H1 (cell line): Measurements from ENCODE around the gene OPN3. TPM values are rescaled to one million over a fixed set of nuclear protein-coding genes. Genes with fewer than 3 reads are reported as not detected.

Source experiments
- CTCF ChIA-PET: fragments of 300-600 bp; sonication (Branson Sonifier 250); formaldehyde crosslinking; loops from one replicate; lab custom pipeline; 2021; ENCODE audit not compliant: partially characterized antibody; lab: Charles Lee
- POLR2A ChIA-PET: fragments of 300-600 bp; sonication (Branson Sonifier 250); formaldehyde crosslinking; loops from one replicate; lab custom pipeline; 2021; ENCODE audit warnings: inconsistent platforms; ENCODE audit not compliant: partially characterized antibody; lab: Charles Lee
- DNase-seq, 2 experiments: peaks; one replicate each; pipeline versions ENCODE4 v3.0.0 to v3.0.0-alpha.2; 2010 to 2022; ENCODE audit warnings: low spot score in 2 of 2, low read depth in 1 of 2, mixed read lengths in 1 of 2
- FAIRE-seq: peaks from 2 replicates; lab custom pipeline; 2011; peaks lifted over from hg19 to GRCh38; lab: Jason Lieb, UNC
- H2AFZ ChIP-seq: 2 replicates; pipeline ENCODE4 v1.8.1; 2012; ENCODE audit warnings: low read length, inconsistent platforms
- H2AK5ac ChIP-seq: 2 replicates; pipeline ENCODE4 v1.6.1; 2013; ENCODE audit warnings: low read depth, low read length
- H2BK120ac ChIP-seq: replicated peaks from 2 replicates; pipeline ENCODE3; 2013; ENCODE audit warnings: low read depth, low read length, inconsistent platforms
- H2BK12ac ChIP-seq: 2 replicates; pipeline ENCODE4 v1.6.1; 2013; ENCODE audit warnings: low read depth, low read length
- H2BK15ac ChIP-seq: 2 replicates; pipeline ENCODE4 v1.6.1; 2013; ENCODE audit warnings: low read length
- H2BK20ac ChIP-seq: 2 replicates; pipeline ENCODE4 v1.6.1; 2013; ENCODE audit warnings: low read length
- H2BK5ac ChIP-seq: 2 replicates; pipeline ENCODE4 v1.6.1; 2013; ENCODE audit warnings: low read depth, low read length
- H3K14ac ChIP-seq: 2 replicates; pipeline ENCODE4 v1.6.1; 2013; ENCODE audit warnings: inconsistent platforms; ENCODE audit not compliant: insufficient read length
- H3K18ac ChIP-seq: 2 replicates; pipeline ENCODE4 v1.6.1; 2013; ENCODE audit warnings: low read length; ENCODE audit errors: extremely low read depth
- H3K23ac ChIP-seq: 2 replicates; pipeline ENCODE4 v1.6.1; 2013; ENCODE audit warnings: inconsistent platforms; ENCODE audit not compliant: insufficient read length
- H3K23me2 ChIP-seq: 2 replicates; pipeline ENCODE4 v1.6.1; 2013; ENCODE audit warnings: low read depth, low read length
- H3K27ac ChIP-seq: 2 replicates; pipeline ENCODE4 v1.6.1; 2011; ENCODE audit warnings: low read depth, low read length, inconsistent platforms
- H3K27me3 ChIP-seq, 4 experiments: replicated peaks in 1 of 4; 1 replicate in 1 of 4; 2 replicates in 3 of 4; pipeline versions ENCODE4 v1.6.1 to v1.8.1; 2011 to 2013; ENCODE audit warnings: low read length in 3 of 4, mild to moderate bottlenecking in 3 of 4, inconsistent platforms in 2 of 4, mixed read lengths in 2 of 4, moderate library complexity in 1 of 4; ENCODE audit not compliant: control insufficient read depth in 3 of 4, insufficient read depth in 3 of 4; ENCODE audit errors: extremely low read depth in 1 of 4
- H3K36me3 ChIP-seq, 4 experiments: 2 replicates each; pipeline versions ENCODE4 v1.6.1 to v1.8.1; 2011 to 2013; ENCODE audit warnings: mild to moderate bottlenecking in 4 of 4, low read length in 3 of 4, moderate library complexity in 2 of 4, control low read depth in 1 of 4, inconsistent platforms in 1 of 4; ENCODE audit not compliant: insufficient read depth in 4 of 4, control insufficient read depth in 2 of 4
- H3K4ac ChIP-seq: replicated peaks from 2 replicates; pipeline ENCODE3; 2013; ENCODE audit warnings: low read length, low read depth, mixed read lengths, inconsistent platforms; ENCODE audit not compliant: insufficient read length
- H3K4me1 ChIP-seq, 4 experiments: replicated peaks in 1 of 4; 1 replicate in 1 of 4; 2 replicates in 3 of 4; pipeline versions ENCODE4 v1.6.1 to v1.8.1; 2011 to 2013; ENCODE audit warnings: low read length in 3 of 4, inconsistent platforms in 2 of 4, mixed read lengths in 1 of 4; ENCODE audit not compliant: insufficient read depth in 4 of 4, control insufficient read depth in 3 of 4
- H3K4me2 ChIP-seq, 2 experiments: 2 replicates each; pipeline versions ENCODE4 v1.6.1 to v1.8.1; 2011 to 2013; ENCODE audit warnings: low read depth in 2 of 2, low read length in 2 of 2, control low read depth in 1 of 2, inconsistent platforms in 1 of 2, mild to moderate bottlenecking in 1 of 2; ENCODE audit not compliant: insufficient read depth in 1 of 2
- H3K4me3 ChIP-seq, 4 experiments: fragments of 200-600, 300-600 bp in 1 of 4; sonication (generic), shearing (Covaris generic), sonication (Bioruptor Twin) in 1 of 4; 2 replicates each; pipeline versions ENCODE4 v1.5.1 to v1.8.1; 2011 to 2016; ENCODE audit warnings: low read length in 4 of 4, low read depth in 3 of 4, control low read depth in 2 of 4, inconsistent platforms in 2 of 4, mild to moderate bottlenecking in 2 of 4, mixed read lengths in 1 of 4, moderate library complexity in 1 of 4; ENCODE audit not compliant: insufficient read depth in 2 of 4; ENCODE audit errors: extremely low read depth in 1 of 4
- H3K56ac ChIP-seq: replicated peaks from 2 replicates; pipeline ENCODE3; 2013; ENCODE audit warnings: low read depth, mild to moderate bottlenecking, mixed read lengths, low read length, inconsistent platforms; ENCODE audit not compliant: insufficient read length
- H3K79me1 ChIP-seq: 2 replicates; pipeline ENCODE4 v1.6.1; 2013; ENCODE audit warnings: low read depth, low read length, control low read depth
- H3K79me2 ChIP-seq, 2 experiments: 2 replicates each; pipeline versions ENCODE4 v1.6.1 to v1.8.1; 2012 to 2013; ENCODE audit warnings: low read length in 2 of 2, mild to moderate bottlenecking in 2 of 2, inconsistent platforms in 1 of 2; ENCODE audit not compliant: insufficient read depth in 2 of 2, control insufficient read depth in 1 of 2
- H3K9ac ChIP-seq, 4 experiments: replicated peaks in 1 of 4; 1 replicate in 1 of 4; 2 replicates in 3 of 4; pipeline versions ENCODE4 v1.6.1 to v1.8.1; 2011 to 2013; ENCODE audit warnings: low read depth in 3 of 4, low read length in 3 of 4, control low read depth in 2 of 4, mild to moderate bottlenecking in 2 of 4, moderate library complexity in 2 of 4, inconsistent platforms in 1 of 4; ENCODE audit errors: extremely low read depth in 1 of 4
- H3K9me3 ChIP-seq, 2 experiments: 2 replicates each; pipeline versions ENCODE4 v1.6.1 to v1.8.1; 2012 to 2013; ENCODE audit warnings: mild to moderate bottlenecking in 2 of 2, moderate library complexity in 2 of 2, control low read depth in 1 of 2, inconsistent platforms in 1 of 2, low read depth in 1 of 2, low read length in 1 of 2, mixed read lengths in 1 of 2; ENCODE audit not compliant: insufficient read depth in 2 of 2
- H4K20me1 ChIP-seq, 2 experiments: replicated peaks in 1 of 2; 2 replicates each; pipeline versions ENCODE3 to v1.8.1; 2011 to 2013; ENCODE audit warnings: inconsistent platforms in 2 of 2, low read length in 2 of 2, mild to moderate bottlenecking in 1 of 2; ENCODE audit not compliant: insufficient read depth in 2 of 2, control insufficient read depth in 1 of 2
- H4K5ac ChIP-seq: 2 replicates; pipeline ENCODE4 v1.6.1; 2013; ENCODE audit warnings: low read length, low read depth, mixed read lengths, inconsistent platforms; ENCODE audit not compliant: insufficient read length
- H4K8ac ChIP-seq: 2 replicates; pipeline ENCODE4 v1.8.0; 2013; ENCODE audit warnings: mild to moderate bottlenecking, moderate library complexity, low read length, inconsistent platforms; ENCODE audit not compliant: insufficient read depth; ENCODE audit errors: extremely low read depth
- H4K91ac ChIP-seq: replicated peaks from 2 replicates; pipeline ENCODE3; 2013; ENCODE audit warnings: low read length, mixed read lengths, inconsistent platforms; ENCODE audit not compliant: insufficient read length
- ASH2L ChIP-seq: fragments of 200-600, 300-600 bp; sonication (generic); IDR thresholded peaks from one replicate; pipeline ENCODE4 v1.7.1; 2017; ENCODE audit warnings: low read length
- CBX5 ChIP-seq: fragments of 300-800, 300-1000 bp; sonication (generic); IDR thresholded peaks from 2 replicates; pipeline ENCODE4 v1.7.1; 2016; ENCODE audit warnings: antibody characterized with exemption, low read length, low read depth
- EGR1 ChIP-seq: IDR thresholded peaks from 2 replicates; pipeline ENCODE4 v1.6.1; 2011; ENCODE audit warnings: low read depth, low read length, borderline replicate concordance
- JUND ChIP-seq: IDR thresholded peaks from 2 replicates; pipeline ENCODE4 v1.6.1; 2011; ENCODE audit warnings: mild to moderate bottlenecking, improper control_type of control experiment, low read length
- NRF1 ChIP-seq: IDR thresholded peaks from 2 replicates; pipeline ENCODE4 v1.6.1; 2011; ENCODE audit warnings: mild to moderate bottlenecking, low read depth, low read length, improper control_type of control experiment
- SIX5 ChIP-seq: IDR thresholded peaks from 2 replicates; pipeline ENCODE4 v1.6.1; 2011; ENCODE audit warnings: mild to moderate bottlenecking, low read depth, low read length
- SUZ12 ChIP-seq: fragments of 200-600 bp; sonication (generic); IDR thresholded peaks from 2 replicates; pipeline ENCODE4 v1.6.1; 2012; ENCODE audit warnings: mild to moderate bottlenecking, inconsistent platforms, low read length, moderate library complexity, mixed read lengths
- TBP ChIP-seq: IDR thresholded peaks from 2 replicates; pipeline ENCODE4 v1.6.1; 2011; ENCODE audit warnings: low read depth, low read length, improper control_type of control experiment
- TEAD4 ChIP-seq: IDR thresholded peaks from 2 replicates; pipeline ENCODE4 v1.6.1; 2012; ENCODE audit warnings: low read depth, low read length, inconsistent platforms, mixed read lengths
- YY1 ChIP-seq: IDR thresholded peaks from 2 replicates; pipeline ENCODE4 v1.6.1; 2011; ENCODE audit warnings: low read depth, mild to moderate bottlenecking, low read length
- WGBS, 2 experiments: shearing (Covaris generic) in 1 of 2; methylation state at CpG; one replicate each; pipeline versions ENCODE4 v1.1.6 to v1.1.7; 2013 to 2015; ENCODE audit warnings: low lambda C conversion rate in 2 of 2, mixed read lengths in 2 of 2, inconsistent platforms in 1 of 2, low coverage in 1 of 2, missing lambda C conversion rate in 1 of 2; ENCODE audit not compliant: insufficient replicate concordance in 2 of 2, insufficient coverage in 1 of 2, insufficient read length in 1 of 2; ENCODE audit errors: extremely low coverage in 1 of 2, missing lambda C conversion rate in 1 of 2; 5-methylcytosine and 5-hydroxymethylcytosine counted together
- polyA plus RNA-seq, 7 experiments: library from polyadenylated mRNA; depleted of rRNA in 3 of 7; stranded (reverse) in 5 of 7; unstranded in 2 of 7; fragments of >200 nt in 5 of 7; fragments of 200-250 nt in 2 of 7; gene quantifications; 1 replicate in 5 of 7; 2 replicates in 1 of 7; 4 replicates in 1 of 7; pipeline versions ENCODE4 v1.2.1 to v1.2.3, GENCODE V29; 2011 to 2013; ENCODE audit warnings: missing spikeins in 2 of 7, mixed read lengths in 2 of 7
- total RNA-seq: library from RNA; stranded (reverse); fragmentation: NEBNext Ultra II Directional; extraction: Animal tissue kit (Norgen Biotek cat#: 25700); gene quantifications from 2 replicates; pipeline ENCODE4 v1.2.1, GENCODE V29; 2021
- TF ChIP-seq, protein P1 (sequence below): IDR thresholded peaks from 2 replicates; pipeline ENCODE4 v1.6.1; 2011; ENCODE audit warnings: low read length, improper control_type of control experiment

The OPN3 gene
- total and polyA plus RNA-seq, 2 of the 8 experiments (the other 6 are each of a cell fraction or from before 2014, with no cell fraction given), result 8.8 to 19.4 TPM

DNA sequence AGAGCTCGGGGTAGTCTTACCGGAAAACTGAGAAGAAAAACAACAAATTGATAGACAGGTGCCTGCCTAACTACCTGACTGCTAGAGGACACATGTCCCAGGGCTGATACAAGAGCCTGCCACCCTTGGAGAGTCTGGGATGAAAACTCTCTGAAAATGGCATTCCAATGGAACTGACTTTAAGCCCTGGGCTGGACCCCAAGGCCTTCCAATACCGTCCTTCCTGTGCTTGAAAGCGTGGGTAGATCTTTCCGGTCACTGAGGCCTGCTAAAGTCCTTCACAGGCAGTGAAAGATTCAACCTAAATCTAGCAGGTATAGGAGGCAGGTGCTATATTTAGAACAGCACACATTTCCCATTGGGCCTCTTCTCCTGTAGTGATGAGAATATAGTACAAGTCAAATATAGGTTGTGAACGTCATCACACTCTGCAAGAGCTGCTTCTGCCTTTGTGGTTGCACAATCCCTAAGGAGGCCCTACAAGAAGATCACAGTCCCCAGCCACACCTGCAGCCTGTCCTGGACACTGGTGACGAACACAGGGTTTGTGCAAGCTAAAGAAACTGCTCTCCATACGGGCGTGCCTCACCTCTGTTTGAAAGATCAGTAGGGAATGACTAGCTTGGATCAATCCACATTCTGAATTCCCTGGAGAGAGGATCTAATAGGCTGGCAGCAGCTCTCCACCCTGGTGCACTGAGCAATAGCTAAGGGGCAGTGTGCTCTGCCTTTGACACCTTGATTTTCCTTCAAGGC lies 876 bp upstream of the OPN3 start:
- Histone ChIP-seq H2BK5ac (no peak overlapping the region), H3K36me3 (peaks cover 0 to 4% (median 0%) of the 10 kb centered on the region in 4 experiments; a peak in 2 of 8 replicates), H4K20me1 (peaks cover 0 to 7% of the 10 kb centered on the region in 2 experiments), H3K56ac (no peak overlapping the region), H3K14ac (no peak overlapping the region), H2BK120ac (no peak overlapping the region), H3K18ac (0 out of 2 replicates have a peak overlapping the region, but pooled peaks have one; percentile 32), H3K23me2 (peaks cover 4% of the 10 kb centered on the region; the same call in 1 of the 2 replicates), H4K5ac (peak overlapping the region; percentile 37), H3K9ac (no peak overlapping the region), H2AK5ac (no peak overlapping the region), H3K23ac (no peak overlapping the region), H3K27me3 (no peaks in the 10 kb centered on the region; a peak in 1 of 7 replicates), H3K4me1 (peaks cover 0 to 7% (median 3%) of the 10 kb centered on the region in 4 experiments; a peak in 5 of 7 replicates), H3K27ac (no peak overlapping the region), H3K4me2 (peak overlapping the region; percentile 55 to 71; a peak in 3 of 4 replicates), H3K9me3 (peaks cover 0 to 6% of the 10 kb centered on the region in 2 experiments; a peak in 1 of 4 replicates), H2BK15ac (peak overlapping the region; percentile 53; the same call in 1 of the 2 replicates), H2BK20ac (no peak overlapping the region), H3K4ac (no peak overlapping the region), H3K79me2 (peaks cover 3 to 37% of the 10 kb centered on the region in 2 experiments; a peak in 3 of 4 replicates), H4K91ac (peak overlapping the region; percentile 91), H2AFZ (peak overlapping the region; percentile 81; the same call in 1 of the 2 replicates), H3K4me3 (peak overlapping the region in 1 of 4 experiments; percentile 45; a peak in 3 of 8 replicates), H4K8ac (no peak overlapping the region), H2BK12ac (peak overlapping the region; percentile 84), H3K79me1 (peaks cover 3% of the 10 kb centered on the region; the same call in 1 of the 2 replicates)
- FAIRE-seq (no peak), DNase-seq (no peak)
- WGBS, 2 experiments, result 97% methylated on average over 9 of the region's 9 CpGs; no CpG with 5 or more reads in 1 of the 2 experiments
- CTCF ChIA-PET, result interaction anchor here (0.9 to 2.0 kb wide), 2 partner anchors 30 to 57 kb away, joined by 3 to 6 read pairs; no protein-coding TSS in a partner anchor
- POLR2A ChIA-PET, result interaction anchor here (1.1 kb wide), 1 partner anchor 18 kb away, joined by 3 read pairs; no protein-coding TSS in a partner anchor
- TF ChIP-seq EGR1 (no peak), ASH2L (no peak), CBX5 (no peak), JUND (no peak), TEAD4 (no peak), SUZ12 (no peak), NRF1 (no peak), YY1 (no peak), SIX5 (no peak), TBP (no peak)
- TF ChIP-seq, protein P1, sequence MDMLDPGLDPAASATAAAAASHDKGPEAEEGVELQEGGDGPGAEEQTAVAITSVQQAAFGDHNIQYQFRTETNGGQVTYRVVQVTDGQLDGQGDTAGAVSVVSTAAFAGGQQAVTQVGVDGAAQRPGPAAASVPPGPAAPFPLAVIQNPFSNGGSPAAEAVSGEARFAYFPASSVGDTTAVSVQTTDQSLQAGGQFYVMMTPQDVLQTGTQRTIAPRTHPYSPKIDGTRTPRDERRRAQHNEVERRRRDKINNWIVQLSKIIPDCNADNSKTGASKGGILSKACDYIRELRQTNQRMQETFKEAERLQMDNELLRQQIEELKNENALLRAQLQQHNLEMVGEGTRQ, result no peak
